Hepatocyte (in vitro differentiated cells): ENCODE results near the gene TUBB2A. TPM values are rescaled to one million over a fixed set of nuclear protein-coding genes. Genes with fewer than 3 reads are reported as not detected.
"Not testable (repeated sequence)": the region's sequence is repeated elsewhere in the genome, so short reads cannot be mapped to it uniquely, and the experiment has no call there.

ENCODE experiments used
- DNase-seq: peaks from one replicate; pipeline ENCODE4 v3.0.0-alpha.2; 2016; ENCODE audit warnings: low spot score
- H2AFZ ChIP-seq: fragments of 200-600 bp; sonication (generic); 2 replicates; pipeline ENCODE4 v1.6.0; 2016; ENCODE audit warnings: antibody characterized with exemption, mild to moderate bottlenecking
- H3K27ac ChIP-seq: fragments of 200-600 bp; sonication (generic); 2 replicates; pipeline ENCODE4 v1.5.1; 2016; ENCODE audit warnings: mild to moderate bottlenecking
- H3K27me3 ChIP-seq: fragments of 200-600 bp; sonication (generic); 2 replicates; pipeline ENCODE4 v1.6.1; 2016
- H3K36me3 ChIP-seq: fragments of 200-600 bp; sonication (generic); replicated peaks from 2 replicates; pipeline ENCODE4 v1.5.1; 2016; ENCODE audit warnings: low read depth; ENCODE audit not compliant: insufficient read depth
- H3K4me1 ChIP-seq: fragments of 200-600 bp; sonication (generic); 2 replicates; pipeline ENCODE4 v1.5.1; 2016; ENCODE audit warnings: mild to moderate bottlenecking, moderate library complexity; ENCODE audit not compliant: insufficient read depth
- H3K4me2 ChIP-seq: fragments of 200-600 bp; sonication (generic); 2 replicates; pipeline ENCODE4 v1.6.0; 2016
- H3K4me3 ChIP-seq: fragments of 200-600 bp; sonication (generic); 2 replicates; pipeline ENCODE4 v1.5.1; 2016; ENCODE audit warnings: mild to moderate bottlenecking
- H3K79me2 ChIP-seq: fragments of 200-600 bp; sonication (generic); 2 replicates; pipeline ENCODE4 v1.6.0; 2017; ENCODE audit warnings: mild to moderate bottlenecking
- H3K9me2 ChIP-seq: fragments of 200-600 bp; sonication (generic); replicated peaks from 2 replicates; pipeline ENCODE4 v1.6.0; 2017; ENCODE audit warnings: mild to moderate bottlenecking; ENCODE audit not compliant: insufficient read depth
- H3K9me3 ChIP-seq: fragments of 200-600 bp; sonication (generic); 2 replicates; pipeline ENCODE4 v1.5.1; 2016; ENCODE audit warnings: low read depth, mild to moderate bottlenecking
- H4K20me1 ChIP-seq: fragments of 200-600 bp; sonication (generic); 2 replicates; pipeline ENCODE4 v1.6.0; 2016; ENCODE audit warnings: mild to moderate bottlenecking; ENCODE audit not compliant: insufficient read depth, poor library complexity, severe bottlenecking
- CTCF ChIP-seq: fragments of 200-600 bp; sonication (generic); IDR thresholded peaks from 2 replicates; pipeline ENCODE4 v1.5.1; 2016; ENCODE audit warnings: antibody characterized with exemption, mild to moderate bottlenecking; ENCODE audit not compliant: poor library complexity
- EZH2 ChIP-seq: fragments of 200-600 bp; sonication (generic); IDR thresholded peaks from 2 replicates; pipeline ENCODE4 v1.6.1; 2016; ENCODE audit warnings: antibody characterized with exemption, mild to moderate bottlenecking, borderline replicate concordance
- EZH2phosphoT487 ChIP-seq: fragments of 200-600 bp; sonication (generic); IDR thresholded peaks from one replicate; pipeline ENCODE4 v1.6.1; 2018; ENCODE audit warnings: antibody characterized with exemption, mild to moderate bottlenecking, low read depth, moderate library complexity; ENCODE audit not compliant: unreplicated experiment, severe bottlenecking
- WGBS: methylation state at CpG from one replicate; pipeline ENCODE4 v1.1.6; 2016; ENCODE audit warnings: low lambda C conversion rate; ENCODE audit errors: missing lambda C conversion rate; 5-methylcytosine and 5-hydroxymethylcytosine counted together
- polyA plus RNA-seq: library from polyadenylated mRNA; unstranded; fragments of >200 nt; fragmentation: Nextera tagmentation; extraction: Ambion mirVana; gene quantifications from 2 replicates; pipeline ENCODE4 v1.2.1, GENCODE V29; 2016
- total RNA-seq: library from RNA; depleted of rRNA; stranded (reverse); fragments of >200 nt; gene quantifications from 2 replicates; pipeline ENCODE4 v1.2.3, GENCODE V29; 2014

Gene TUBB2A
- total and polyA plus RNA-seq, 2 experiments from 2014 or later, result 115 to 183 TPM

GRCh38 chr6:3193102-3193849, 35.9 kb upstream of the TUBB2A start:
- no peaks in the 10 kb centered on the region for H4K20me1 ChIP-seq
- no peak overlapping the region for H2AFZ ChIP-seq
- no peaks in the 10 kb centered on the region for H3K9me3 ChIP-seq
- H3K4me2 ChIP-seq, result no peak overlapping the region
- no peaks in the 10 kb centered on the region for H3K79me2 ChIP-seq
- no peaks in the 10 kb centered on the region for H3K4me1 ChIP-seq
- WGBS, result 80% methylated on average over 23 of the region's 23 CpGs
- H3K36me3 ChIP-seq, result no peaks in the 10 kb centered on the region
- H3K9me2 ChIP-seq, result no peaks in the 10 kb centered on the region
- TF ChIP-seq EZH2phosphoT487 (no peak), EZH2 (no peak), CTCF (no peak)
- no peak for DNase-seq
- H3K4me3 ChIP-seq, result no peak overlapping the region
- H3K27ac ChIP-seq, result no peak overlapping the region
- H3K27me3 ChIP-seq, result no peaks in the 10 kb centered on the region

GRCh38 chr6:3190779-3191178, 33.4 kb upstream of the TUBB2A start:
- no peaks in the 10 kb centered on the region for H3K9me2 ChIP-seq
- no peaks in the 10 kb centered on the region for H3K9me3 ChIP-seq
- H4K20me1 ChIP-seq, result no peaks in the 10 kb centered on the region
- no peak overlapping the region for H3K27ac ChIP-seq
- H3K4me2 ChIP-seq, result no peak overlapping the region
- no peak overlapping the region for H3K4me3 ChIP-seq
- DNase-seq, result no peak
- no peaks in the 10 kb centered on the region for H3K4me1 ChIP-seq
- H3K36me3 ChIP-seq, result no peaks in the 10 kb centered on the region
- H3K27me3 ChIP-seq, result no peaks in the 10 kb centered on the region
- no peak for TF ChIP-seq EZH2
- no peak for TF ChIP-seq CTCF
- TF ChIP-seq EZH2phosphoT487, result no peak
- no peaks in the 10 kb centered on the region for H3K79me2 ChIP-seq
- WGBS, result 88% methylated on average over 5 of the region's 5 CpGs
- no peak overlapping the region for H2AFZ ChIP-seq

GRCh38 chr6:3190056-3190455, 32.7 kb upstream of the TUBB2A start:
- no peaks in the 10 kb centered on the region for H3K79me2 ChIP-seq
- no peak overlapping the region for H3K27ac ChIP-seq
- TF ChIP-seq EZH2phosphoT487 (no peak), CTCF (no peak), EZH2 (no peak)
- no peak overlapping the region for H3K4me3 ChIP-seq
- no peaks in the 10 kb centered on the region for H4K20me1 ChIP-seq
- H3K9me3 ChIP-seq, result no peaks in the 10 kb centered on the region
- WGBS, result 70% methylated on average over 4 of the region's 4 CpGs
- no peaks in the 10 kb centered on the region for H3K4me1 ChIP-seq
- H3K4me2 ChIP-seq, result no peak overlapping the region
- no peaks in the 10 kb centered on the region for H3K27me3 ChIP-seq
- no peak for DNase-seq
- no peak overlapping the region for H2AFZ ChIP-seq
- no peaks in the 10 kb centered on the region for H3K9me2 ChIP-seq
- no peaks in the 10 kb centered on the region for H3K36me3 ChIP-seq

- not testable (repeated sequence) for H3K27ac ChIP-seq, H3K36me3 ChIP-seq
- 92% methylated on average over 10 of the region's 10 CpGs for WGBS
Observed at GRCh38 chr6:3189192-3189591, 31.8 kb upstream of the TUBB2A start.

More at GRCh38 chr6:3189192-3189591, 31.8 kb upstream of the TUBB2A start:
- not testable (repeated sequence) for H3K27me3 ChIP-seq, H3K4me2 ChIP-seq, H4K20me1 ChIP-seq, H3K4me3 ChIP-seq, H3K4me1 ChIP-seq, H3K9me3 ChIP-seq, H3K79me2 ChIP-seq, DNase-seq, H3K9me2 ChIP-seq, H2AFZ ChIP-seq
